NK-92 (cell line): ENCODE results near the gene WFIKKN2.
"Not testable (repeated sequence)": the region's sequence is repeated elsewhere in the genome, so short reads cannot be mapped to it uniquely, and the experiment has no call there.

Source experiments
- DNase-seq: peaks from one replicate; lab custom pipeline; 2025; ENCODE audit not compliant: unreplicated experiment; lab: John Stamatoyannopoulos, UW

WFIKKN2 gene

GRCh38 chr17:50853781-50854180, 18.4 kb downstream of the WFIKKN2 start:
- DNase-seq: no peak

DNA sequence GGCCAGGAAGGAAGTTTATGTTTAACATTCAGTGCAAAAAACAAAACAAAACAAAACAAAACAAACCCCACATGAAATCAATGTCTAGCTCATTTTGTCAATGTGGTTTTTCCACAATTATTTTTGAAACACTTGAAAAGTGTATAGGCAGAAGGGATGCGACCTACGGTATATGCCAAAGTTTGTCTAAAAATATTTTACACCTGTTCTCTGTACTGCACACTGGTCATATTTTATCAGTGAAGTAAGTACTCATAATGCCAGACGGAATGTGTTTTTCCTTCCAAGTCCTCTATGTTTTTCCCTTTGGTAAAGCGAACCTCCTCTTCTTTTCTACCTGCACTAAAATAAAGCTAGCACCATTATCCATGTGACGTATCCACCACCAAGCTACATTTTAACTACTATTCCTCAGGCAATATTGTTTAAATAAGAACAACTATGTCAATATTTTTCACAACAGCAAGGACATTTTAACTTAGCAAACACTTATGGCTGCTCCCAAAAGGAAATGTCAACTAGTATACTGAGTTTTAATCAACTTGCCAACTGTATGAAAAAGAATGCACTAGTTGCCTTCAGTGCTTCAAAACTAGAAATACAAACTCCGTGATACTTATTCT, 20.4 kb downstream of the WFIKKN2 start:
- no peak for DNase-seq

GRCh38 chr17:50856431-50856830, 21.0 kb downstream of the WFIKKN2 start:
- DNase-seq: no peak

GRCh38 chr17:50858486-50859225, 23.3 kb downstream of the WFIKKN2 start:
- DNase-seq: no peak

GRCh38 chr17:50859727-50860126, 24.3 kb downstream of the WFIKKN2 start:
- DNase-seq: not testable (repeated sequence)

GRCh38 chr17:50861334-50861676, 25.9 kb downstream of the WFIKKN2 start:
- no peak for DNase-seq

- no peak for DNase-seq
Measured at GRCh38 chr17:50861822-50862528, 26.6 kb downstream of the WFIKKN2 start.

DNA sequence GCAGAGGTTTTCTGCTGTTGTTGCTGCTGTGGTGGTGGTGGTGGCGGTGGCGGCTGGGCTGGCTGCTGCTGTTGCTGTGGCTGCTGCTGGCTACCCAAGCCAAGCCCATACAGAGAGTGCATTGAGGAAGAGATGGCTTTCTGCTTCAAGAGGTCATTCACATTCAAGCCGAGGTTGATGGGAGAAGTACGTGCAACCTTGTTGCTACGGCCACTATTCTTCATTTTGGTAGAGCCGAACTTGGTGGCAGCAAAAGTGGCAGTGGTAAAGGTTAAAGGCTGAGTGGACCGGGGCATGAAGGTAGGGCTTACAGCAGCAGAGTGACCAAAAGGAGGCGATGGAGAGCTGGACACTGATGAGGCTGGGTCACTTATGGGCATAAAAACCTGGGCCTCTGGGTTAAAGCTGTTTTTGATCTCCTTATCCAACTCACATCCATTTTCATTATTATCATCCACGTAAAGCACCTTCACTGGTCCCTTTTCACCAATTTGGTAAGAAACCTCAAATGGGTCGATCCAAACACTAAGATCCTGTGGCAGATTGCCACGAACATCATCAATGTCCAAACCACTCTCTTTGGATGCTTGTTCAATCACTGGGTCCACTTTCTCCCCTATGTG, 27.9 kb downstream of the WFIKKN2 start:
- DNase-seq: no peak

DNA sequence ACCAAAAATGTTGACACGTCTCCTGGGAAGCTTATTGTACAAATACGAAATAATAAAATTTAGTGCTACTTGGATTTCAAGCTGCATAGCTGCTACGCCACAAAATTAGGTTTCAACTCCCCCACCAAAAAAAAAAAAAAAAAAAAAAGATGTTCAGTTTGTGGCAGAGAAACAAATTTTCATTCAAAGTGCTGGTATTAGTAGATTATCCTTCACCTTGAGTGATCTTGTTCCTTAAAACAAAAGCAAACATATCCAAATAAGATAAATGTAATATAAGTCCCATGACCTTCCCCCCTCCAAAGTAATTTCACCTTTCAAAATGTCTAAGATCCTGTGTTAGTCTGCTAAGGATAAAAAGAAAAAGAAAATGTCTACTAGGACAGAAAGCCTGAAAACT, 28.5 kb downstream of the WFIKKN2 start:
- no peak for DNase-seq

- DNase-seq: no peak
Measured at GRCh38 chr17:50864747-50865059, 29.3 kb downstream of the WFIKKN2 start.

- no peak for DNase-seq
Measured at GRCh38 chr17:50865060-50865867, 29.9 kb downstream of the WFIKKN2 start.

DNA sequence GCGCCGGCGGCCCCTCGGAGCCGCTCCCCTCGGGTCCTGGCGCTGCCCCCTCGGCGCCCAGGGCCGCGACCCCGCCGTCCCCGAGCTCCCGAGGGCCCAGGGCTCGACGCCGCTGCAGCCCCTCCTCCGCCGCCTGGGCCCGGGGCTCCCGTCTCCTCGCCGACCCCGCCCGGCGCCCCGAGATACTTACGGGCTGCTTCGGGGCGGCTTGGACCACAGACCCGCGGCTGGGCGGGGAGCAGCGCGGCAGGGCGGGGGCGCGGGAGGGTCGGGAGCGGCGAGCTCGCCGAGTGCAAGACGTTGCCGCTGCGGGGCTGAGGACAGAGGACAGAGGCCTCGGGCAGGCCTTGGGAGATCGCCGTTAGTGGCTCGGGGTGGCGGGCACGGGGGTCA, 30.5 kb downstream of the WFIKKN2 start:
- no peak for DNase-seq

DNA sequence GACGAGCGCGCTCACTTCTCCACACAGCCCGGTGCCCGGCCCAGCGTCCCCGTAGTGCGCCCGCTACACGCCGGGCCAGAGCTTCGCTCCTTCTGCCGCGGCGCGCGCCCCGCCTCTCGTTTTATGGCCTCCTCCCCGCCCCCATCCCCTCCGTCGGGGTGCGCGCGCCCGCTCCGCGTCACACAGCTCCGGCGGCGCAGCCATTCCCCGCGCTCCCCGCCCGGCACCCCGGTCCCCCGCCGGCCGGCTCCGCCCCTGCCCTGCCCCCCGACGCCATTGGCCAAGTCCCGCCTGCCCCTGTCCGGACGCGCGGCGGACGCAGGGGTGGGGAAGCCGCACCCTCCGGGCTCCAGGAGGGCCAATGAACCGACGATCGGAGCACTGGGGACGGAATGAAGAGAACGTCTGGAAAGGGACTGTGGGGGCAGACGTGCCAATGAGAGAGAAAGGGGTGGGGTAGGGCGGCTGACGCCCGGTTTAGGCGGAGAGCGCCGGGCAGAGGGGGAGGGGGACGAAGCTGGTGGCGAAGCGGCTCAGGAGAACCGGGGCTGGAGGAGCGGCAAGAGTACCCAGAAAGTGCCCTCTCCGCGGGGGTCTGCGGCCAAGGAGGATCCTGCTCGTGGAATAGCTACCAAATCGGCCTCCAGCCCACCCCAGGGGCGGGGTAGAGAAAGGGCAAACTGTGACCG, 31.0 kb downstream of the WFIKKN2 start, which contains the start of gene TOB1:
TOB1 (minus strand) TSS at position 94 of the 689 bp plus-strand sequence. CDS start 2,337 bp downstream, outside the sequence.
- DNase-seq: peak; percentile 78

DNA sequence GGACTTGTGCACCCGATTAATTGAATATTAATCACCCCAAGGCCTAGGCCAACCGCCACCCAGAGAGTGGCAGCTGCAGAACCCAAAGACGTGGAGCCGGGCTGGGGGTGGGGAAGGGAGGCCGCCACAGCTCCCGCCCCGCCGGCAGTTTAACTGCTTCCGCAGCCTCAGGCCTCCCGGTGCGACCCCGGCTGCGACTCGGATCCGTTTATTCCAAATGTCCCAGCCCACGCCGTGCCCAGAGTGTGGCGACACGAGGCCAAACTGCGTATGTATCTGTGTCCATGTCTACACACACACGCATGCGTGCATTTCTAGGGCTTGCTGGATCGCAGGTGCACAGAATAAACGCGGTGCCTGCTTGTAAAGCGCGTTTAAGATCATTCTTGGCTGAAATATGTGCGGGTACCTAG, 31.6 kb downstream of the WFIKKN2 start:
- DNase-seq: no peak

DNA sequence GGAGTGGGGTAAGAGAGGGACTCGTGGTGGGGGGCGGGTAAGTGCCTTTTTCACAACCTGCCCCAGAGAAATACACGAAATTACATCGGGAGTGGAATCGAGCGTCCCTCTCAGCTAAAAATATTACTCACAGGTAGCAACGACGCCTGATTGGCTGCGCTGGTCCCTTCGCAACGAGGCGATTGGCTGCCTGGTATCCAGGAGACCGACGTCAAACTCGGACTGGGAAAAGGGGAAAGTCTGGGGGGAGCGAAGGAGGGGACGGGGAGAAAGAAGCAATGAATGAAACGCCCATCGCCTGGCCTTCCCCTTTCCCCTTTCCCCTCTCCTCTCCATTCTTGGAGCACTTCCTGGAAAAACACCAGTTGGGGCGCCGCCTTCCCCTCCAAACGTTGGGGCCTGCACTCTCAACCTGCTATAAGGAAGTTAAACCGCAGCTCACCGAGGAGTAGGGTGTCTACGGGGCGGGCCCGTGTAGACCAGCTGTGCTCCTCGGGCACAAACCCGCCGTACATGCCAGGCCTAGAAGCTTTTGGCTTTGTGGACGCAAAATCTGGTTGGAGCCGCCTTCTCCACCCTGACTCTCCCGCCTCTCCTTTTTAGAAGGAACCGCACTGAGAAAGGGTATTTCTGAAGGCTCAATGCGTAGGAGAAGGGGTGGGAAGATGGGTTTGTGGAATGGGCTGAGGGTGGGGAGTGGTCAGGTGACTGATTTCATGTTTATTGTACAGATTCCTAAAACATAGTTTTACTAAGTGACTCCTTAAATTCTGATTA, 32.2 kb downstream of the WFIKKN2 start:
- DNase-seq: peak; percentile 36

GRCh38 chr17:50868140-50868438, 32.7 kb downstream of the WFIKKN2 start:
- DNase-seq: no peak

- DNase-seq: no peak
Measured at GRCh38 chr17:50868602-50869001, 33.2 kb downstream of the WFIKKN2 start.

GRCh38 chr17:50871364-50871763, 36.0 kb downstream of the WFIKKN2 start:
- DNase-seq: peak; percentile 22

GRCh38 chr17:50871898-50872297, 36.5 kb downstream of the WFIKKN2 start:
- DNase-seq: no peak
